IgD-negative memory B cell (primary cell): Measurements from ENCODE around the gene CLDN24. TPM values are rescaled to one million over a fixed set of nuclear protein-coding genes. Genes with fewer than 3 reads are reported as not detected.

ENCODE experiments used
- H3K27ac Mint-ChIP-seq, 3 donors: one replicate each; pipeline ENCODE4 v1.8.0; 2020 to 2022; ENCODE audit warnings: mild to moderate bottlenecking in 3 of 3, mixed read lengths in 3 of 3, moderate library complexity in 1 of 3
- H3K27me3 Mint-ChIP-seq: one replicate; pipeline ENCODE4 v1.8.0; 2021; ENCODE audit warnings: mixed read lengths
- H3K36me3 Mint-ChIP-seq: one replicate; pipeline ENCODE4 v1.8.0; 2020; ENCODE audit warnings: mild to moderate bottlenecking, mixed read lengths
- H3K4me1 Mint-ChIP-seq, 3 donors: one replicate each; pipeline ENCODE4 v1.8.0; 2020 to 2022; ENCODE audit warnings: mixed read lengths in 3 of 3, mild to moderate bottlenecking in 1 of 3
- H3K4me3 Mint-ChIP-seq, 4 donors: one replicate each; pipeline ENCODE4 v1.8.0; 2020 to 2022; ENCODE audit warnings: mild to moderate bottlenecking in 4 of 4, mixed read lengths in 4 of 4, moderate library complexity in 3 of 4
- H3K9me3 Mint-ChIP-seq, 3 donors: one replicate each; pipeline ENCODE4 v1.8.0; 2020 to 2021; ENCODE audit warnings: mixed read lengths in 3 of 3, mild to moderate bottlenecking in 1 of 3
- polyA plus RNA-seq: library from polyadenylated mRNA; unstranded; fragments of 300-500 nt; fragmentation: Illumina TruSeq; gene quantifications from one replicate; pipeline ENCODE4 v1.2.3, GENCODE V29; 2021

CLDN24 gene
- polyA plus RNA-seq, 1 donor from 2014 or later: not detected

GRCh38 chr4:183288955-183289354 lies 33.3 kb downstream of the CLDN24 start:
- no peaks in the 10 kb centered on the region for H3K36me3 Mint-ChIP-seq
- peaks cover 0 to 2% (median 0%) of the 10 kb centered on the region in 3 donors for H3K9me3 Mint-ChIP-seq
- H3K4me3 Mint-ChIP-seq: no peak overlapping the region
- no peaks in the 10 kb centered on the region for H3K4me1 Mint-ChIP-seq
- no peak overlapping the region for H3K27ac Mint-ChIP-seq
- H3K27me3 Mint-ChIP-seq: peaks cover 3% of the 10 kb centered on the region

DNA sequence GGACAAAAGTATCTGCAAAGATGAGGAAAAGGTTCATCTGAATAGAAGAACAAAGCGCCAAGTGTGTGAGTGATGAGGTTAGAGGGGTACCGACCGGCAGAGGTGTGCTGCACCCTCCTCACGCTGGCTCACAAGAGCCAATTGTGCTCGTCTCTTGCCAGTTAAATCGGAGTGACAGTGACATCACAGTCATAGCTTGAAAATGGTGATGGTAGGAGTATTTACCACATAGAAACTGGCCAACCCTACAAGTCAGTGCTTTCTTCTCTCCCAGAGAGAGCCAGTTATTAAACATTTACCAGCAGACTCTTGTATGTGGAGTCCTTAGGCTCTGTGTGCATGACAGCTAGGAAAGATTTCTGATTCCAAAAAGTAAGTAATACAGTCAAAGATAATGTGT lies 34.5 kb downstream of the CLDN24 start:
- H3K9me3 Mint-ChIP-seq: peaks cover 0 to 2% (median 0%) of the 10 kb centered on the region in 3 donors
- H3K27me3 Mint-ChIP-seq: peaks cover 3% of the 10 kb centered on the region
- H3K36me3 Mint-ChIP-seq: no peaks in the 10 kb centered on the region
- no peaks in the 10 kb centered on the region for H3K4me1 Mint-ChIP-seq
- H3K4me3 Mint-ChIP-seq: no peak overlapping the region
- H3K27ac Mint-ChIP-seq: no peak overlapping the region

DNA sequence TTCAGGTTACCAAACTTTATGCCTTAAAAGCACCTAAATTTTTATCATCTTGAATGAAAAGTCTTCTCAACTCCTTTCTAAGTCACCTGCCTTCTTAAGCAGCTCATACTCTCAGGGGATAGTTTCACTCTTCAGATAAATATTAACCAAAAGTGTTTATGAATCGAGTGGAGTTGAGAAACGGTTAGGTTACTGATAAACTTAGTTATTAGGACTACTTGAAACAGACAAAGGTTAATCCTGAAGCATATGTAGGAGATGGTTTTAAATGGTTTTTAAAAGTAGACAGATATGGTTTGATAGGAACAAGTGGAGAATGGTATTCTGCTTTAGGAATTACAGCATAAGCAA lies 34.9 kb downstream of the CLDN24 start:
- H3K9me3 Mint-ChIP-seq: peaks cover 0 to 2% (median 0%) of the 10 kb centered on the region in 3 donors
- H3K27ac Mint-ChIP-seq: no peak overlapping the region

GRCh38 chr4:183286590-183287308 lies 35.5 kb downstream of the CLDN24 start:
- Mint-ChIP-seq H3K27me3 (peaks cover 3% of the 10 kb centered on the region), H3K4me1 (no peaks in the 10 kb centered on the region), H3K27ac (no peak overlapping the region), H3K4me3 (no peak overlapping the region), H3K36me3 (no peaks in the 10 kb centered on the region), H3K9me3 (peaks cover 0 to 2% (median 0%) of the 10 kb centered on the region in 3 donors)

More for the DNA sequence above, 34.9 kb downstream of the CLDN24 start:
- no peak overlapping the region for H3K4me3 Mint-ChIP-seq
- H3K4me1 Mint-ChIP-seq: no peaks in the 10 kb centered on the region
- H3K36me3 Mint-ChIP-seq: no peaks in the 10 kb centered on the region
- peaks cover 3% of the 10 kb centered on the region for H3K27me3 Mint-ChIP-seq

GRCh38 chr4:183285886-183286285 lies 36.3 kb downstream of the CLDN24 start:
- H3K4me1 Mint-ChIP-seq: no peaks in the 10 kb centered on the region
- H3K27ac Mint-ChIP-seq: no peak overlapping the region
- peaks cover 1% of the 10 kb centered on the region for H3K27me3 Mint-ChIP-seq
- no peak overlapping the region for H3K4me3 Mint-ChIP-seq
- peaks cover 0 to 2% (median 0%) of the 10 kb centered on the region in 3 donors for H3K9me3 Mint-ChIP-seq
- H3K36me3 Mint-ChIP-seq: no peaks in the 10 kb centered on the region

- H3K36me3 Mint-ChIP-seq: no peaks in the 10 kb centered on the region
- peaks cover 0 to 2% (median 0%) of the 10 kb centered on the region in 3 donors for H3K9me3 Mint-ChIP-seq
- peaks cover 1% of the 10 kb centered on the region for H3K27me3 Mint-ChIP-seq
- no peak overlapping the region for H3K27ac Mint-ChIP-seq
- H3K4me1 Mint-ChIP-seq: no peaks in the 10 kb centered on the region
- H3K4me3 Mint-ChIP-seq: no peak overlapping the region
Measured at GRCh38 chr4:183284965-183285364, 37.3 kb downstream of the CLDN24 start.

- Mint-ChIP-seq H3K4me3 (no peak overlapping the region), H3K36me3 (no peaks in the 10 kb centered on the region), H3K9me3 (peaks cover 0 to 2% (median 0%) of the 10 kb centered on the region in 3 donors), H3K27me3 (peaks cover 1% of the 10 kb centered on the region), H3K4me1 (no peaks in the 10 kb centered on the region), H3K27ac (no peak overlapping the region)
Measured at GRCh38 chr4:183284258-183284785, 37.9 kb downstream of the CLDN24 start.

- Mint-ChIP-seq H3K4me1 (no peaks in the 10 kb centered on the region), H3K9me3 (peaks cover 0 to 23% (median 5%) of the 10 kb centered on the region in 3 donors), H3K36me3 (peaks cover 2% of the 10 kb centered on the region), H3K27ac (no peak overlapping the region), H3K27me3 (peaks cover 4% of the 10 kb centered on the region), H3K4me3 (no peak overlapping the region)
Measured at GRCh38 chr4:183276106-183276505, 46.1 kb downstream of the CLDN24 start.

GRCh38 chr4:183272384-183272783 lies 49.8 kb downstream of the CLDN24 start:
- Mint-ChIP-seq H3K9me3 (peaks cover 0 to 23% (median 5%) of the 10 kb centered on the region in 3 donors), H3K4me3 (no peak overlapping the region), H3K36me3 (peaks cover 2% of the 10 kb centered on the region), H3K27ac (no peak overlapping the region), H3K27me3 (peaks cover 4% of the 10 kb centered on the region), H3K4me1 (no peaks in the 10 kb centered on the region)

Other genes starting within 250 kb of the CLDN24 start
- 0.29 TPM for gene WWC2, start 223.2 kb downstream of the CLDN24 start, polyA plus RNA-seq
- not detected for gene CLDN22, start 2.1 kb downstream of the CLDN24 start, polyA plus RNA-seq
- 38.8 TPM for gene CDKN2AIP, start 122.2 kb upstream of the CLDN24 start, polyA plus RNA-seq
- 17.2 TPM for gene ING2, start 182.6 kb upstream of the CLDN24 start, polyA plus RNA-seq